HCT116 (cell line): ENCODE measurements around the gene CD9.

Experiments used
- CBX3 ChIP-seq: IDR thresholded peaks from 2 replicates; pipeline ENCODE4 v1.6.1; 2012; ENCODE audit warnings: low read depth
- EZH2 ChIP-seq: fragments of 200-600 bp; sonication (generic); IDR thresholded peaks from 2 replicates; pipeline ENCODE4 v1.6.1; 2017; ENCODE audit warnings: antibody characterized with exemption, mixed run types
- POLR2A ChIP-seq: IDR thresholded peaks from 2 replicates; pipeline ENCODE4 v1.7.0; 2011; ENCODE audit warnings: borderline replicate concordance; ENCODE audit not compliant: insufficient read depth, insufficient read length; ENCODE audit errors: extremely low read depth
- POLR2AphosphoS5 ChIP-seq: IDR thresholded peaks from 2 replicates; pipeline ENCODE4 v1.6.1; 2011; ENCODE audit warnings: mild to moderate bottlenecking, low read depth, low read length, moderate library complexity
- RAD21 ChIP-seq: IDR thresholded peaks from 2 replicates; pipeline ENCODE4 v1.6.1; 2012; ENCODE audit warnings: low read depth, mild to moderate bottlenecking
- SIN3A ChIP-seq: IDR thresholded peaks from 2 replicates; pipeline ENCODE4 v1.6.1; 2012; ENCODE audit warnings: low read depth
- TCF7L2 ChIP-seq: IDR thresholded peaks from 2 replicates; pipeline ENCODE4 v1.7.0; 2011; ENCODE audit warnings: borderline replicate concordance, inconsistent platforms; ENCODE audit not compliant: insufficient read depth, insufficient read length; ENCODE audit errors: extremely low read depth
- YY1 ChIP-seq: IDR thresholded peaks from 2 replicates; pipeline ENCODE4 v1.6.1; 2011; ENCODE audit warnings: low read length, low read depth, moderate library complexity, mild to moderate bottlenecking; ENCODE audit not compliant: insufficient replicate concordance; ENCODE audit errors: extremely low read depth
- TF ChIP-seq, protein P1 (sequence below), 3 experiments: fragments of 200-600 bp in 1 of 3; sonication (generic) in 1 of 3; IDR thresholded peaks in 2 of 3; conservative IDR thresholded peaks in 1 of 3; 2 replicates each; pipeline ENCODE4 v1.5.1; 2012 to 2017; ENCODE audit warnings: low read depth in 2 of 3, low read length in 2 of 3, antibody characterized with exemption in 1 of 3, borderline replicate concordance in 1 of 3, control low read depth in 1 of 3, mild to moderate bottlenecking in 1 of 3, mixed read lengths in 1 of 3, mixed run types in 1 of 3, moderate library complexity in 1 of 3; ENCODE audit not compliant: insufficient read depth in 1 of 3
- TF ChIP-seq, protein P2 (sequence below): IDR thresholded peaks from 2 replicates; pipeline ENCODE4 v1.6.1; 2011; ENCODE audit warnings: mild to moderate bottlenecking, low read length, moderate library complexity; ENCODE audit not compliant: insufficient replicate concordance; ENCODE audit errors: extremely low read depth

DNA sequence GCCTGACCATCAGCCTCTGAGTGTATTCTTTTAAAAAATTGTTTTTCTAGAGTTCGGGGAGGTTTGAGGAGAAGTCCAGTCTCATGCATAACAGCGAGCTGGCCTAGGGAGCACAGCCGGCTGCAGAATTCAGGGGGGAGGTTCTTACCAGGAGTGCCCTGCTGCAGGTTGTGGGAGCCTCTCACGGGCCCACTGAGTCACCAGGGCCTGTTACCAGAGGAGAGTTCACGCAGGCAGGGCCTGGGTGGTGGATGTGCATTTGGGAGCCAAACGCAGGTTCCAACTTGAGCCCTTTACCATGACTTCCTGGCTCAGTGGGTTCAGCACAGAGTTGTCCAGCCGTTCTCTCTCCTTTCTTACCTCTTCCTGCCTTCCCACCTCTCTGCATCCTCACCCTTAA lies 14.4 kb downstream of the CD9 start:
- TF ChIP-seq POLR2AphosphoS5 (no peak), EZH2 (no peak), CBX3 (no peak), YY1 (no peak), TCF7L2 (no peak), SIN3A (no peak), RAD21 (no peak), POLR2A (no peak)
- TF ChIP-seq, protein P1, sequence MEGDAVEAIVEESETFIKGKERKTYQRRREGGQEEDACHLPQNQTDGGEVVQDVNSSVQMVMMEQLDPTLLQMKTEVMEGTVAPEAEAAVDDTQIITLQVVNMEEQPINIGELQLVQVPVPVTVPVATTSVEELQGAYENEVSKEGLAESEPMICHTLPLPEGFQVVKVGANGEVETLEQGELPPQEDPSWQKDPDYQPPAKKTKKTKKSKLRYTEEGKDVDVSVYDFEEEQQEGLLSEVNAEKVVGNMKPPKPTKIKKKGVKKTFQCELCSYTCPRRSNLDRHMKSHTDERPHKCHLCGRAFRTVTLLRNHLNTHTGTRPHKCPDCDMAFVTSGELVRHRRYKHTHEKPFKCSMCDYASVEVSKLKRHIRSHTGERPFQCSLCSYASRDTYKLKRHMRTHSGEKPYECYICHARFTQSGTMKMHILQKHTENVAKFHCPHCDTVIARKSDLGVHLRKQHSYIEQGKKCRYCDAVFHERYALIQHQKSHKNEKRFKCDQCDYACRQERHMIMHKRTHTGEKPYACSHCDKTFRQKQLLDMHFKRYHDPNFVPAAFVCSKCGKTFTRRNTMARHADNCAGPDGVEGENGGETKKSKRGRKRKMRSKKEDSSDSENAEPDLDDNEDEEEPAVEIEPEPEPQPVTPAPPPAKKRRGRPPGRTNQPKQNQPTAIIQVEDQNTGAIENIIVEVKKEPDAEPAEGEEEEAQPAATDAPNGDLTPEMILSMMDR (IDR thresholded peaks at IDR 0.05 in 2 of 3, conservative IDR thresholded peaks at IDR 0.05 in 1 of 3; ENCODE audit: borderline replicate concordance in 1 of 3, insufficient read depth in 1 of 3, low read depth in 2 of 3, low read length in 2 of 3): no peak
- TF ChIP-seq, protein P2, sequence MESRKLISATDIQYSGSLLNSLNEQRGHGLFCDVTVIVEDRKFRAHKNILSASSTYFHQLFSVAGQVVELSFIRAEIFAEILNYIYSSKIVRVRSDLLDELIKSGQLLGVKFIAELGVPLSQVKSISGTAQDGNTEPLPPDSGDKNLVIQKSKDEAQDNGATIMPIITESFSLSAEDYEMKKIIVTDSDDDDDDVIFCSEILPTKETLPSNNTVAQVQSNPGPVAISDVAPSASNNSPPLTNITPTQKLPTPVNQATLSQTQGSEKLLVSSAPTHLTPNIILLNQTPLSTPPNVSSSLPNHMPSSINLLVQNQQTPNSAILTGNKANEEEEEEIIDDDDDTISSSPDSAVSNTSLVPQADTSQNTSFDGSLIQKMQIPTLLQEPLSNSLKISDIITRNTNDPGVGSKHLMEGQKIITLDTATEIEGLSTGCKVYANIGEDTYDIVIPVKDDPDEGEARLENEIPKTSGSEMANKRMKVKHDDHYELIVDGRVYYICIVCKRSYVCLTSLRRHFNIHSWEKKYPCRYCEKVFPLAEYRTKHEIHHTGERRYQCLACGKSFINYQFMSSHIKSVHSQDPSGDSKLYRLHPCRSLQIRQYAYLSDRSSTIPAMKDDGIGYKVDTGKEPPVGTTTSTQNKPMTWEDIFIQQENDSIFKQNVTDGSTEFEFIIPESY: no peak
